Brain microvascular endothelial cell (primary cell): ENCODE measurements around the gene AQP12A.
"Not testable (repeated sequence)": the region's sequence is repeated elsewhere in the genome, so short reads cannot be mapped to it uniquely, and the experiment has no call there.

Experiments used
- DNase-seq: peaks from one replicate; pipeline ENCODE4 v3.0.0-alpha.2; 2020
- H3K27ac ChIP-seq: fragments of 250-450 bp; sonication (Bioruptor Pico); 2 replicates; pipeline ENCODE4 v1.5.1; 2020; ENCODE audit warnings: mild to moderate bottlenecking, moderate library complexity
- H3K27me3 ChIP-seq: fragments of 250-450 bp; sonication (Bioruptor Pico); replicated peaks from 2 replicates; pipeline ENCODE4 v1.5.1; 2020; ENCODE audit warnings: mild to moderate bottlenecking
- H3K36me3 ChIP-seq: fragments of 250-450 bp; sonication (Bioruptor Pico); replicated peaks from 2 replicates; pipeline ENCODE4 v1.5.1; 2020; ENCODE audit warnings: mild to moderate bottlenecking
- H3K4me3 ChIP-seq: 2 replicates; pipeline ENCODE4 v1.5.1; 2011; ENCODE audit warnings: low read depth, mild to moderate bottlenecking, control low read depth, low read length, moderate library complexity
- in situ Hi-C: cut with HindIII; loops from 2 replicates; pipeline ENCODE4 v1.10.0; 2017; ENCODE audit warnings: low sequenced_read_pairs, low pct_ligation_motif_present
- TF ChIP-seq, protein P1 (sequence below): IDR thresholded peaks from 2 replicates; pipeline ENCODE4 v1.5.1; 2011; ENCODE audit warnings: low read depth, mild to moderate bottlenecking, moderate library complexity, low read length, control low read depth, inconsistent platforms; ENCODE audit errors: missing control alignments

The AQP12A gene

DNA sequence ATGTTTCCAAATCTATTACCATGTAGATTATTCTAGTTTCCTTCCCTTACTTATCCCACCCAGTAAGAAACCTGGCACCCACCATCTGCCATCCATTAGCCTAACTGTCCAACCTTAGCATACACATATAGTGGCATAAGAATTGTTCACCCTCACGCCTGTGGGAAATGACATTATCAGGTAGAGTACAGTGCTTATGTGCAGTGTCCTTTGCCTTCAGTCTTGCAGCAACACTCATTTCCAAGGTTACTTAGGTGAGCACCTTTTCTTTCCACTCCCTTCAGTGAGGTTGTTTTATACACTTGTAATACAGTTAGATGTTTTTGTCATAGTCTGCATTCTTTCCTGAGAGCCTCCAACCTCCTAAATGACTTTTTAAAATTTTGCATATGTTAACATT, 27.0 kb upstream of the AQP12A start:
- TF ChIP-seq, protein P1, sequence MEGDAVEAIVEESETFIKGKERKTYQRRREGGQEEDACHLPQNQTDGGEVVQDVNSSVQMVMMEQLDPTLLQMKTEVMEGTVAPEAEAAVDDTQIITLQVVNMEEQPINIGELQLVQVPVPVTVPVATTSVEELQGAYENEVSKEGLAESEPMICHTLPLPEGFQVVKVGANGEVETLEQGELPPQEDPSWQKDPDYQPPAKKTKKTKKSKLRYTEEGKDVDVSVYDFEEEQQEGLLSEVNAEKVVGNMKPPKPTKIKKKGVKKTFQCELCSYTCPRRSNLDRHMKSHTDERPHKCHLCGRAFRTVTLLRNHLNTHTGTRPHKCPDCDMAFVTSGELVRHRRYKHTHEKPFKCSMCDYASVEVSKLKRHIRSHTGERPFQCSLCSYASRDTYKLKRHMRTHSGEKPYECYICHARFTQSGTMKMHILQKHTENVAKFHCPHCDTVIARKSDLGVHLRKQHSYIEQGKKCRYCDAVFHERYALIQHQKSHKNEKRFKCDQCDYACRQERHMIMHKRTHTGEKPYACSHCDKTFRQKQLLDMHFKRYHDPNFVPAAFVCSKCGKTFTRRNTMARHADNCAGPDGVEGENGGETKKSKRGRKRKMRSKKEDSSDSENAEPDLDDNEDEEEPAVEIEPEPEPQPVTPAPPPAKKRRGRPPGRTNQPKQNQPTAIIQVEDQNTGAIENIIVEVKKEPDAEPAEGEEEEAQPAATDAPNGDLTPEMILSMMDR, result no peak
- in situ Hi-C loops, result no loop called here
- no peak overlapping the region for H3K27ac ChIP-seq
- DNase-seq, result no peak
- H3K27me3 ChIP-seq, result peaks cover 2% of the 10 kb centered on the region
- no peak overlapping the region for H3K4me3 ChIP-seq
- H3K36me3 ChIP-seq, result no peaks in the 10 kb centered on the region

DNA sequence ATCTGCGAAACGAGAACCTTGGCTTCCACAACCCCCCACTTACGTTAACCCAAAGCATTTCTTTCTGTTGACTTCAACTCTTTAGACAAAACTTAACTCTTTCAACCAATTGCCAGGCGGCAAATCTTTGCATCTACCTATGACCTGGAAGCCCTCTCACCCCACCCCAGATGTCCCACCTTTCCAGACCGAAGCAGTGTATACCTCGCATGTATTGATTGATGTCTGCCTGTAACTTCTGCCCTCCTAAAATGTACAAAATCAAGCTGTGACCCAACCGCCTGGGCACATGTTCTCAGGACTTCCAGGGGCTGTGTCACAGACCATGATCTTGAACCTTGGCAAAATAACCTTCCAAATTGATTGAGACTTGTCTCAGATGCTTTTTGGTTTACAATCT, 21.3 kb upstream of the AQP12A start:
- no peak overlapping the region for H3K27ac ChIP-seq
- in situ Hi-C loops, result no loop called here
- no peak overlapping the region for H3K4me3 ChIP-seq
- no peaks in the 10 kb centered on the region for H3K36me3 ChIP-seq
- TF ChIP-seq, protein P1, result no peak
- H3K27me3 ChIP-seq, result peaks cover 17% of the 10 kb centered on the region
- no peak for DNase-seq

- no peak for DNase-seq
- Histone ChIP-seq H3K36me3 (no peaks in the 10 kb centered on the region), H3K4me3 (no peak overlapping the region), H3K27me3 (peaks cover 17% of the 10 kb centered on the region), H3K27ac (no peak overlapping the region)
- in situ Hi-C loops, result no loop called here
- TF ChIP-seq, protein P1, result no peak
Observed at GRCh38 chr2:240670950-240671349, 20.7 kb upstream of the AQP12A start.

DNA sequence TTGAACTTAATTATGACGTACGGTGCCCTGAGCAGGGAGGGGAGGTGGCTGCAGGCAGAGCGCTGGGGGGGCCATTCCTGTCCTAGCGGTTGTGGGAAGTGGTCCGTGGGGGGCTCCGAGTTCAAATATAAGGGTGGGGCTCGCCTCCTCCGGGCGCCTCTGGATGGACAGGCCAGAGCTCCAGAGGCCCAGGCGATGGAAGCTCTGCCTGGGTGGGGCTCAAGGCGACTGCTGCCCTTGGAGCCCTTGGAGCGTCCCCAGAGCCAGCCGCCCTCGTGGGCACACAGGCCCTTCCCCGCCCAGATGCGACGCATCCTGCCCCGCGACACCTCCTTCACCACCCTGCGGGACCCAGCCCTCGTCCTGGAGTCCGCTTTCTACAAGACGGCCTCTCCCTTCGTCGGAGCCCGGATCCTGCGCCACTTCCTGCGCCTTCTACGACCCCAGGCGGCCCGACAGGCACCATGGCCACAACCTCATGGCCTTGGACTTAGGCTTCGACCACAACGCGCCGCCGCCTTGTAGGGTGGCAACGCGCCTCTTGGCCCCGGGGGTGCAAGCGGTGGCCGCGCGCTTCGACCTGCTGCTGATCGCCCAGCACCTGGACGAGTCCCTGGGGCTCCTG, 19.5 kb upstream of the AQP12A start:
- Histone ChIP-seq H3K36me3 (no peaks in the 10 kb centered on the region), H3K27ac (no peak overlapping the region), H3K27me3 (peaks cover 17% of the 10 kb centered on the region), H3K4me3 (no peak overlapping the region)
- TF ChIP-seq, protein P1, result no peak
- no peak for DNase-seq
- in situ Hi-C loops, result no loop called here

GRCh38 chr2:240672701-240673190, 18.9 kb upstream of the AQP12A start:
- TF ChIP-seq, protein P1, result no peak
- Histone ChIP-seq H3K36me3 (no peaks in the 10 kb centered on the region), H3K27ac (no peak overlapping the region), H3K27me3 (peaks cover 17% of the 10 kb centered on the region), H3K4me3 (no peak overlapping the region)
- DNase-seq, result no peak
- in situ Hi-C loops, result no loop called here

DNA sequence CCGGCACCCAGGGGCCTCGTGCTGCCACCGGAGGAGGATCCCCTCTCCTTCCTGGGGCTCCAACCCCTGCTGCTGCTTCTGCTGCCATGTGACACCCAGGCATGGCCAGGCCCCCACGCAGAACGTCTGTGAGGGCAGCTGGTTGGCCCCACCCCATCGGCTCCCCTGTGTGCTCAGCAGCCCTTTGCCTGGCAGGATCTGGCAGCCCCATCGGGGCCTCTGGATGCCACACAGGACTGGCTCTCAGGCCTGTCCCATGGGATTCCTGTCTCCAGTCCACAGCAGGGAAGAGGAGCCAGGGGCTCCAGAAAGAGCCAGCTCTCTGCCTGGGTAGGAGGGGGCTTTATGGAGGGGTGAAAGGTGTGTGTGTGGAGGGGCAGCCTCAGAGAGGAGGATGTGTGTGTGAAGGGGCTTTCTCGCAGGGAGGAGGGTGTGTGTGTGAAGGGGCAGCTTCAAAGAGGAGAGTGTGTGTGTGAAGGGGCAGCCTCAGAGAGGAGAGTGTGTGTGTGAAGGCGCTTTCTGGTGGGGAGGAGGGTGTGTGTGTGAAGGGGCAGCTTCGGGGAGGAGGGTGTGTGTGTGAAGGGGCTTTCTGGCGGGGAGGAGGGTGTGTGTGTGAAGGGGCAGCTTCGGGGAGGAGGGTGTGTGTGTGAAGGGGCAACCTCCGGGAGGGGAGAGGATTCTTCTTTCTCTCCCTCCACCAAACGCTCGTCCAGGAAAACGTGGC, 17.0 kb upstream of the AQP12A start:
- H3K36me3 ChIP-seq, H3K4me3 ChIP-seq, H3K27ac ChIP-seq, in situ Hi-C loops, DNase-seq: not testable (repeated sequence)
- peaks cover 17% of the 10 kb centered on the region for H3K27me3 ChIP-seq

- in situ Hi-C loops, H3K27ac ChIP-seq, DNase-seq, H3K36me3 ChIP-seq, H3K4me3 ChIP-seq: not testable (repeated sequence)
- peaks cover 17% of the 10 kb centered on the region for H3K27me3 ChIP-seq
Observed at GRCh38 chr2:240675345-240675744, 16.3 kb upstream of the AQP12A start.

GRCh38 chr2:240678043-240678442, 13.6 kb upstream of the AQP12A start:
- H3K27me3 ChIP-seq, H3K27ac ChIP-seq, in situ Hi-C loops, H3K4me3 ChIP-seq, H3K36me3 ChIP-seq, DNase-seq: not testable (repeated sequence)

DNA sequence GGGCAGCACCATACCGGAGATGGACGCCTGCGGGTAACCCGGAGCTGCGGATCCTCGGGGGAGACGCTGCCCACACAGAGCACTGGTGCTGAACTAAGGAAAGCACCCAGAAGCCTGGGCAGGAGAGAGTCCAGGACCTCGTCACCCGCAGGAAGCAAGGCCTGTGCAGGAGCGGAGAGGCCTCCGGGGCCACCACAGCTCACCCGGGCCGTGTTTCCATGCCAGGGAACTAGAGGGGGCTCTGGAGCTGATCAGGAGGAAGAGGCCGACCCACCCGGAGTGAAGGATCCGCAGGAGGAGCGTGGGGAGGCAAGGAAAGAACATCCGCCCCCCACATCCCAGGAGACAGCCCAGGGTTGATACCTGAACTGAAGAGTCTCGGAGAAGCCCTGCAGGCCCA, 12.8 kb upstream of the AQP12A start:
- in situ Hi-C loops, DNase-seq, H3K27me3 ChIP-seq, H3K36me3 ChIP-seq, H3K27ac ChIP-seq, H3K4me3 ChIP-seq: not testable (repeated sequence)
